ENCODE data around the gene CSKMT.
"Not testable (repeated sequence)": the region's sequence is repeated elsewhere in the genome, so short reads cannot be mapped to it uniquely, and the experiment has no call there.

CSKMT gene

GRCh38 chr11:62689421-62690183 lies 24.5 kb downstream of the CSKMT start, which contains the start of gene LRRN4CL:
LRRN4CL (minus strand) TSS chr11:62689530; CDS start chr11:62688508, 1,022 bp downstream.
- DNase-seq, result no peak

- DNase-seq, result not testable (repeated sequence)
Observed at GRCh38 chr11:62693624-62694023, 28.5 kb downstream of the CSKMT start.

GRCh38 chr11:62694455-62695167 lies 29.5 kb downstream of the CSKMT start:
- DNase-seq, result no peak

- DNase-seq, result no peak
Observed at GRCh38 chr11:62702246-62702645, 37.1 kb downstream of the CSKMT start.

- DNase-seq, result not testable (repeated sequence)
Observed at GRCh38 chr11:62703921-62704320, 38.8 kb downstream of the CSKMT start.

- peak; percentile 5 for DNase-seq
Observed at GRCh38 chr11:62705413-62705812, 40.3 kb downstream of the CSKMT start.

- DNase-seq, result peak; percentile 83
Observed at GRCh38 chr11:62705880-62706849, 41.1 kb downstream of the CSKMT start.

GRCh38 chr11:62706850-62707247 lies 41.7 kb downstream of the CSKMT start:
- no peak for DNase-seq

- DNase-seq, result peak; percentile 62
Observed at GRCh38 chr11:62707277-62707861, 42.3 kb downstream of the CSKMT start, which contains the start of the genes BSCL2 and GNG3. BSCL2 (minus strand) TSS chr11:62707424; CDS start chr11:62707195, 229 bp downstream. GNG3 (plus strand) TSS chr11:62707676; CDS start chr11:62708296, 620 bp downstream.

GRCh38 chr11:62708392-62708791 lies 43.3 kb downstream of the CSKMT start:
- DNase-seq, result no peak

GRCh38 chr11:62708793-62709192 lies 43.7 kb downstream of the CSKMT start:
- DNase-seq, result peak; percentile 34

- DNase-seq, result peak; percentile 95
Observed at GRCh38 chr11:62709247-62710000, 44.3 kb downstream of the CSKMT start.

GRCh38 chr11:62710001-62710345 lies 44.9 kb downstream of the CSKMT start:
- no peak for DNase-seq

- DNase-seq, result no peak
Observed at GRCh38 chr11:62712276-62712812, 47.2 kb downstream of the CSKMT start.

GRCh38 chr11:62712861-62713260 lies 47.7 kb downstream of the CSKMT start:
- DNase-seq, result no peak

GRCh38 chr11:62713343-62713742 lies 48.2 kb downstream of the CSKMT start:
- DNase-seq, result no peak

- no peak for DNase-seq
Observed at GRCh38 chr11:62715150-62716130, 50.3 kb downstream of the CSKMT start.

GRCh38 chr11:62716206-62716605 lies 51.1 kb downstream of the CSKMT start:
- no peak for DNase-seq

- DNase-seq, result no peak
Observed at GRCh38 chr11:62716816-62717215, 51.7 kb downstream of the CSKMT start.
